IMR-90 (cell line): Measurements from ENCODE around the gene LGALS9. TPM values are rescaled to one million over a fixed set of nuclear protein-coding genes. Genes with fewer than 3 reads are reported as not detected.

Experiments
- ATAC-seq: fragments of 200-7000 bp; cut with Tn5 transposase; 2 replicates; pipeline ENCODE4 v1.9.1; 2020; ENCODE audit warnings: low read depth, mild to moderate bottlenecking, moderate library complexity
- BruUV-seq: library from RNA; stranded (reverse); fragments of 400-500 nt; replicated peaks from 2 replicates; lab custom pipeline; 2021; lab: Mats Ljungman, UMichigan
- CTCF ChIA-PET: fragments of 300-600 bp; formaldehyde crosslinking; extraction: SDS; loops from one replicate; lab custom pipeline; 2021; ENCODE audit warnings: antibody characterized with exemption; lab: Yijun Ruan, JAX
- POLR2A ChIA-PET: fragments of 300-600 bp; sonication (Branson Sonifier 250); formaldehyde crosslinking; loops from one replicate; lab custom pipeline; 2022; ENCODE audit warnings: antibody characterized with exemption; ENCODE audit not compliant: unreplicated experiment; lab: Charles Lee
- DNase-seq: peaks from one replicate; pipeline ENCODE4 v3.0.0; 2013
- H2AFZ ChIP-seq: replicated peaks from 2 replicates; pipeline ENCODE3; 2013; ENCODE audit warnings: low read length, mild to moderate bottlenecking; ENCODE audit not compliant: poor library complexity
- H2AK5ac ChIP-seq: 2 replicates; pipeline ENCODE4 v1.6.1; 2013; ENCODE audit warnings: low read depth, low read length, inconsistent platforms
- H2AK9ac ChIP-seq: replicated peaks from 2 replicates; pipeline ENCODE3; 2013; ENCODE audit warnings: mild to moderate bottlenecking, low read depth, low read length, moderate library complexity; ENCODE audit not compliant: poor library complexity
- H2BK120ac ChIP-seq: 2 replicates; pipeline ENCODE4 v1.6.1; 2013; ENCODE audit warnings: low read depth, low read length, inconsistent platforms
- H2BK15ac ChIP-seq: 3 replicates; pipeline ENCODE4 v1.6.1; 2013; ENCODE audit warnings: low read depth, low read length, inconsistent platforms
- H2BK20ac ChIP-seq: 2 replicates; pipeline ENCODE4 v1.6.1; 2013; ENCODE audit warnings: low read depth, mild to moderate bottlenecking, inconsistent platforms, low read length, moderate library complexity
- H2BK5ac ChIP-seq: 2 replicates; pipeline ENCODE4 v1.6.1; 2013; ENCODE audit warnings: mild to moderate bottlenecking, low read depth, low read length, inconsistent platforms; ENCODE audit not compliant: poor library complexity, severe bottlenecking
- H3K14ac ChIP-seq: replicated peaks from 2 replicates; pipeline ENCODE4 v1.6.1; 2013; ENCODE audit warnings: low read depth, low read length, inconsistent platforms
- H3K18ac ChIP-seq: 2 replicates; pipeline ENCODE4 v1.6.1; 2013; ENCODE audit warnings: low read depth, low read length, control low read depth
- H3K23ac ChIP-seq: 2 replicates; pipeline ENCODE4 v1.6.1; 2013; ENCODE audit warnings: low read depth, low read length, inconsistent platforms
- H3K27ac ChIP-seq: 2 replicates; pipeline ENCODE4 v1.5.1; 2013; ENCODE audit warnings: mild to moderate bottlenecking, control low read depth, low read length; ENCODE audit not compliant: insufficient read depth
- H3K27me3 ChIP-seq: 2 replicates; pipeline ENCODE4 v1.6.1; 2013; ENCODE audit warnings: low read length; ENCODE audit not compliant: control insufficient read depth, insufficient read depth
- H3K36me3 ChIP-seq: 2 replicates; pipeline ENCODE4 v1.6.1; 2013; ENCODE audit warnings: low read length, mixed read lengths; ENCODE audit not compliant: control insufficient read depth, insufficient read depth
- H3K4ac ChIP-seq: 2 replicates; pipeline ENCODE4 v1.6.1; 2013; ENCODE audit warnings: low read depth, low read length, inconsistent platforms
- H3K4me1 ChIP-seq: 2 replicates; pipeline ENCODE4 v1.6.1; 2013; ENCODE audit warnings: low read length, mixed read lengths; ENCODE audit not compliant: control insufficient read depth, insufficient read depth
- H3K4me2 ChIP-seq: 2 replicates; pipeline ENCODE4 v1.6.1; 2013; ENCODE audit warnings: low read depth, mild to moderate bottlenecking, control low read depth, low read length, moderate library complexity
- H3K4me3 ChIP-seq: 2 replicates; pipeline ENCODE4 v1.5.1; 2013; ENCODE audit warnings: low read depth, mild to moderate bottlenecking, control low read depth, low read length, moderate library complexity; ENCODE audit not compliant: insufficient read depth
- H3K56ac ChIP-seq: 2 replicates; pipeline ENCODE4 v1.6.1; 2013; ENCODE audit warnings: low read length, inconsistent platforms; ENCODE audit not compliant: insufficient read depth; ENCODE audit errors: extremely low read depth
- H3K79me1 ChIP-seq, 2 experiments: 2 replicates each; pipeline ENCODE4 v1.6.1; 2013; ENCODE audit warnings: low read length in 2 of 2, inconsistent platforms in 1 of 2, low read depth in 1 of 2
- H3K9ac ChIP-seq: 2 replicates; pipeline ENCODE4 v1.6.1; 2013; ENCODE audit warnings: low read depth, low read length, control low read depth
- H3K9me1 ChIP-seq: 2 replicates; pipeline ENCODE4 v1.6.1; 2013; ENCODE audit warnings: low read length, inconsistent platforms; ENCODE audit not compliant: insufficient read depth
- H3K9me3 ChIP-seq: 2 replicates; pipeline ENCODE4 v1.6.1; 2013; ENCODE audit warnings: low read length; ENCODE audit not compliant: control insufficient read depth, insufficient read depth
- H4K20me1 ChIP-seq: 2 replicates; pipeline ENCODE4 v1.6.1; 2013; ENCODE audit warnings: low read length, inconsistent platforms; ENCODE audit not compliant: insufficient read depth
- H4K5ac ChIP-seq: 2 replicates; pipeline ENCODE4 v1.6.1; 2013; ENCODE audit warnings: mild to moderate bottlenecking, low read depth, low read length, control low read depth
- H4K8ac ChIP-seq, 2 experiments: 2 replicates each; pipeline ENCODE4 v1.6.1; 2013; ENCODE audit warnings: low read depth in 2 of 2, low read length in 2 of 2, control low read depth in 1 of 2, inconsistent platforms in 1 of 2
- H4K91ac ChIP-seq: 2 replicates; pipeline ENCODE4 v1.6.1; 2013; ENCODE audit warnings: low read depth, low read length, inconsistent platforms; ENCODE audit not compliant: insufficient read depth
- BHLHE40 ChIP-seq: fragments of 150-350 bp; IDR thresholded peaks from 2 replicates; pipeline ENCODE4 v1.6.1; 2016; ENCODE audit warnings: mild to moderate bottlenecking, low read depth, low read length
- CEBPB ChIP-seq: IDR thresholded peaks from 2 replicates; pipeline ENCODE4 v1.6.1; 2012; ENCODE audit warnings: low read depth, low read length, improper control_type of control experiment
- FOS ChIP-seq: fragments of 150-350 bp; IDR thresholded peaks from 2 replicates; pipeline ENCODE4 v1.6.1; 2016; ENCODE audit warnings: low read depth, low read length
- MAFK ChIP-seq: IDR thresholded peaks from 2 replicates; pipeline ENCODE4 v1.6.1; 2012; ENCODE audit warnings: low read depth, low read length, improper control_type of control experiment
- MAZ ChIP-seq: IDR thresholded peaks from 2 replicates; pipeline ENCODE4 v1.6.1; 2012; ENCODE audit warnings: low read depth, mild to moderate bottlenecking, low read length, improper control_type of control experiment, moderate library complexity, borderline replicate concordance
- MXI1 ChIP-seq: IDR thresholded peaks from 2 replicates; pipeline ENCODE4 v1.6.1; 2012; ENCODE audit warnings: low read depth, mild to moderate bottlenecking, low read length, moderate library complexity, borderline replicate concordance
- NFE2L2 ChIP-seq: fragments of 150-350 bp; IDR thresholded peaks from 2 replicates; pipeline ENCODE4 v1.6.1; 2016; ENCODE audit warnings: low read depth, mild to moderate bottlenecking, low read length
- RAD21 ChIP-seq: IDR thresholded peaks from 2 replicates; pipeline ENCODE4 v1.6.1; 2012; ENCODE audit warnings: low read length, improper control_type of control experiment
- RCOR1 ChIP-seq: IDR thresholded peaks from 2 replicates; pipeline ENCODE4 v1.6.1; 2012; ENCODE audit warnings: mild to moderate bottlenecking, low read length, improper control_type of control experiment; ENCODE audit not compliant: insufficient replicate concordance
- RFX5 ChIP-seq: IDR thresholded peaks from 2 replicates; pipeline ENCODE4 v1.8.0; 2012; ENCODE audit warnings: low read depth, mild to moderate bottlenecking, low read length, moderate library complexity
- SMC3 ChIP-seq: fragments of 150-350 bp; IDR thresholded peaks from 2 replicates; pipeline ENCODE4 v1.6.1; 2016; ENCODE audit warnings: low read depth, mild to moderate bottlenecking, antibody characterized with exemption, low read length, moderate library complexity
- WGBS, 2 experiments: methylation state at CpG; one replicate each; pipeline versions ENCODE4 v1.1.5 to v1.1.7; 2013; ENCODE audit warnings: missing lambda C conversion rate in 2 of 2; ENCODE audit not compliant: insufficient read length in 1 of 2; ENCODE audit errors: extremely low coverage in 2 of 2; 5-methylcytosine and 5-hydroxymethylcytosine counted together
- dilution Hi-C: fragments of 300-500 bp; cut with HindIII; formaldehyde crosslinking; loops from one replicate; pipeline ENCODE4 v1.14.3; 2018; ENCODE audit warnings: low sequenced_read_pairs; ENCODE audit not compliant: unreplicated experiment
- in situ Hi-C: fragments of 300-500 bp; cut with MboI; formaldehyde crosslinking; loops from 3 replicates; pipeline ENCODE4 v1.14.3; 2019; ENCODE audit warnings: low sequenced_read_pairs, inconsistent platforms, mixed read lengths
- intact Hi-C: fragments of 100-400 bp; cut with micrococcal nuclease; formaldehyde crosslinking; loops from 2 replicates; pipeline ENCODE4 v1.10.0; 2022
- polyA plus RNA-seq, 3 experiments: library from polyadenylated mRNA; depleted of rRNA; stranded (reverse); fragments of >200 nt; gene quantifications; 2 replicates each; pipeline ENCODE4 v1.2.3, GENCODE V29; 2012; ENCODE audit warnings: low replicate concordance in 1 of 3
- total RNA-seq: library from RNA; depleted of rRNA; stranded (reverse); fragments of >200 nt; gene quantifications from 2 replicates; pipeline ENCODE4 v1.2.3, GENCODE V29; 2012
- TF ChIP-seq, protein P1 (sequence below): fragments of 150-350 bp; IDR thresholded peaks from 2 replicates; pipeline ENCODE4 v1.6.1; 2017; ENCODE audit warnings: mild to moderate bottlenecking, antibody characterized with exemption, low read length, low read depth
- TF ChIP-seq, protein P2 (sequence below): conservative IDR thresholded peaks from 2 replicates; pipeline ENCODE4 v1.5.1; 2012; ENCODE audit warnings: mild to moderate bottlenecking, low read depth, low read length, improper control_type of control experiment
- TF ChIP-seq, protein P3 (sequence below): fragments of 150-350 bp; IDR thresholded peaks from 2 replicates; pipeline ENCODE4 v1.6.1; 2016; ENCODE audit warnings: low read depth, mild to moderate bottlenecking, low read length, moderate library complexity, borderline replicate concordance

The LGALS9 gene
- total and polyA plus RNA-seq, 2 of the 4 experiments (the other 2 are of a cell fraction), result 0.54 to 2.5 TPM

DNA sequence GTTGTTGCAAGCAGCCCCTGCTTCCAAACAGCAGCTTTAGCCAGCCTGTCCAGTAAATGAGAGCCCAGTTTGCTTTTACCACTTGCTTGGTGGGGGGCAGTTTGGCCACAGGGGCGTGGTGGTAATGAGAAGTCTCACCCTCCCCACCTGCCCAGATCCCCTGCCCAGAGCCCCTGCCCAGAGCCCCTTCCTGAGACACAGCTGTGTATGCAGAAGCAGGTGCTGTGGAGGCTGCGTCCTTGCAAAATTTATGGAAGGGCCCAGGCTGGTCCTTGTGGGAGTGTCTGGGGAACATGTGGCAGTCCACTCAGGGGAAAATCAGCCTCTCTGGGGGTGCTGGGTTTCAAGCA, 27.6 kb upstream of the LGALS9 start:
- Histone ChIP-seq H4K91ac (no peak overlapping the region), H2AK9ac (no peak overlapping the region), H2AFZ (no peak overlapping the region), H4K5ac (no peak overlapping the region), H3K79me1 (peaks cover 0 to 5% of the 10 kb centered on the region in 2 experiments; a peak in 2 of 4 replicates), H2BK15ac (no peak overlapping the region), H3K4me2 (no peak overlapping the region), H3K9me1 (no peaks in the 10 kb centered on the region; the same call in 1 of the 2 replicates), H3K4me3 (no peak overlapping the region), H2BK5ac (no peak overlapping the region), H2BK20ac (no peak overlapping the region), H3K27ac (no peak overlapping the region), H4K20me1 (no peaks in the 10 kb centered on the region; the same call in 1 of the 2 replicates), H2BK120ac (no peak overlapping the region), H3K9ac (no peak overlapping the region), H3K4ac (no peak overlapping the region), H3K9me3 (no peaks in the 10 kb centered on the region), H3K23ac (no peak overlapping the region), H3K4me1 (peaks cover 2% of the 10 kb centered on the region; the same call in 1 of the 2 replicates), H2AK5ac (no peak overlapping the region), H3K56ac (no peak overlapping the region), H3K27me3 (no peaks in the 10 kb centered on the region), H4K8ac (no peak overlapping the region), H3K36me3 (peaks cover 71% of the 10 kb centered on the region), H3K18ac (no peak overlapping the region), H3K14ac (no peak overlapping the region)
- CTCF ChIA-PET, result interaction anchor here (1.8 to 1.9 kb wide), 2 partner anchors 48 to 51 kb away, joined by 4 to 5 read pairs; no protein-coding TSS in a partner anchor
- TF ChIP-seq MAZ (no peak), RFX5 (no peak), RCOR1 (no peak), MAFK (no peak), FOS (no peak), BHLHE40 (no peak), RAD21 (no peak), SMC3 (no peak), CEBPB (no peak), MXI1 (no peak), NFE2L2 (no peak)
- TF ChIP-seq, protein P1, sequence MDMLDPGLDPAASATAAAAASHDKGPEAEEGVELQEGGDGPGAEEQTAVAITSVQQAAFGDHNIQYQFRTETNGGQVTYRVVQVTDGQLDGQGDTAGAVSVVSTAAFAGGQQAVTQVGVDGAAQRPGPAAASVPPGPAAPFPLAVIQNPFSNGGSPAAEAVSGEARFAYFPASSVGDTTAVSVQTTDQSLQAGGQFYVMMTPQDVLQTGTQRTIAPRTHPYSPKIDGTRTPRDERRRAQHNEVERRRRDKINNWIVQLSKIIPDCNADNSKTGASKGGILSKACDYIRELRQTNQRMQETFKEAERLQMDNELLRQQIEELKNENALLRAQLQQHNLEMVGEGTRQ, result no peak
- TF ChIP-seq, protein P2, sequence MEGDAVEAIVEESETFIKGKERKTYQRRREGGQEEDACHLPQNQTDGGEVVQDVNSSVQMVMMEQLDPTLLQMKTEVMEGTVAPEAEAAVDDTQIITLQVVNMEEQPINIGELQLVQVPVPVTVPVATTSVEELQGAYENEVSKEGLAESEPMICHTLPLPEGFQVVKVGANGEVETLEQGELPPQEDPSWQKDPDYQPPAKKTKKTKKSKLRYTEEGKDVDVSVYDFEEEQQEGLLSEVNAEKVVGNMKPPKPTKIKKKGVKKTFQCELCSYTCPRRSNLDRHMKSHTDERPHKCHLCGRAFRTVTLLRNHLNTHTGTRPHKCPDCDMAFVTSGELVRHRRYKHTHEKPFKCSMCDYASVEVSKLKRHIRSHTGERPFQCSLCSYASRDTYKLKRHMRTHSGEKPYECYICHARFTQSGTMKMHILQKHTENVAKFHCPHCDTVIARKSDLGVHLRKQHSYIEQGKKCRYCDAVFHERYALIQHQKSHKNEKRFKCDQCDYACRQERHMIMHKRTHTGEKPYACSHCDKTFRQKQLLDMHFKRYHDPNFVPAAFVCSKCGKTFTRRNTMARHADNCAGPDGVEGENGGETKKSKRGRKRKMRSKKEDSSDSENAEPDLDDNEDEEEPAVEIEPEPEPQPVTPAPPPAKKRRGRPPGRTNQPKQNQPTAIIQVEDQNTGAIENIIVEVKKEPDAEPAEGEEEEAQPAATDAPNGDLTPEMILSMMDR, result no peak
- TF ChIP-seq, protein P3, sequence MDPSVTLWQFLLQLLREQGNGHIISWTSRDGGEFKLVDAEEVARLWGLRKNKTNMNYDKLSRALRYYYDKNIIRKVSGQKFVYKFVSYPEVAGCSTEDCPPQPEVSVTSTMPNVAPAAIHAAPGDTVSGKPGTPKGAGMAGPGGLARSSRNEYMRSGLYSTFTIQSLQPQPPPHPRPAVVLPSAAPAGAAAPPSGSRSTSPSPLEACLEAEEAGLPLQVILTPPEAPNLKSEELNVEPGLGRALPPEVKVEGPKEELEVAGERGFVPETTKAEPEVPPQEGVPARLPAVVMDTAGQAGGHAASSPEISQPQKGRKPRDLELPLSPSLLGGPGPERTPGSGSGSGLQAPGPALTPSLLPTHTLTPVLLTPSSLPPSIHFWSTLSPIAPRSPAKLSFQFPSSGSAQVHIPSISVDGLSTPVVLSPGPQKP, result no peak
- POLR2A ChIA-PET, result no interaction called here
- intact Hi-C loops, result loop anchor here (1.0 kb wide), 1 partner anchor 48 kb away; no protein-coding TSS in a partner anchor
- 80% methylated on average over 1 of the region's 2 CpGs; no CpG with 5 or more reads in 1 of the 2 experiments for WGBS, 2 experiments
- dilution Hi-C loops, result no loop called here
- no peak for DNase-seq
- ATAC-seq, result no peak
- in situ Hi-C loops, result no loop called here
- no TSS peak for BruUV-seq
